Chondrocyte (in vitro differentiated cells): ENCODE data around the gene NUDT1. TPM values are rescaled to one million over a fixed set of nuclear protein-coding genes. Genes with fewer than 3 reads are reported as not detected.

Source experiments
- DNase-seq: peaks from one replicate; pipeline ENCODE4 v3.0.0; 2021; ENCODE audit warnings: mixed read lengths, low spot score
- H3K27ac Mint-ChIP-seq: one replicate; pipeline ENCODE4 v1.8.0; 2021; ENCODE audit warnings: mild to moderate bottlenecking, moderate library complexity, mixed read lengths; ENCODE audit not compliant: unreplicated experiment
- H3K27me3 Mint-ChIP-seq: 2 replicates; pipeline ENCODE4 v1.8.0; 2021; ENCODE audit warnings: low read depth, mixed read lengths
- H3K36me3 Mint-ChIP-seq: 2 replicates; pipeline ENCODE4 v1.8.0; 2021; ENCODE audit warnings: low read depth, mixed read lengths
- H3K4me1 Mint-ChIP-seq: 2 replicates; pipeline ENCODE4 v1.8.0; 2021; ENCODE audit warnings: low read depth, mild to moderate bottlenecking, mixed read lengths
- H3K4me3 Mint-ChIP-seq: one replicate; pipeline ENCODE4 v1.8.0; 2021; ENCODE audit warnings: mild to moderate bottlenecking, moderate library complexity, mixed read lengths; ENCODE audit not compliant: unreplicated experiment
- H3K9me3 Mint-ChIP-seq: 2 replicates; pipeline ENCODE4 v1.8.0; 2021; ENCODE audit warnings: low read depth, mixed read lengths
- total RNA-seq: library from RNA; stranded (reverse); gene quantifications from 3 replicates; pipeline ENCODE4 v1.2.1, GENCODE V29; 2021
- TF ChIP-seq, protein P1 (sequence below): fragments of 200-600 bp; sonication (generic); IDR thresholded peaks from 2 replicates; pipeline ENCODE4 v1.5.0; 2021; ENCODE audit warnings: antibody characterized with exemption, mild to moderate bottlenecking, moderate library complexity

The NUDT1 gene
- total RNA-seq, 1 donor from 2014 or later: 9.5 TPM

GRCh38 chr7:2217716-2218443 lies 24.1 kb upstream of the NUDT1 start:
- no peaks in the 10 kb centered on the region for H3K4me1 Mint-ChIP-seq
- peaks cover 40% of the 10 kb centered on the region for H3K36me3 Mint-ChIP-seq
- no peak for DNase-seq
- TF ChIP-seq, protein P1, sequence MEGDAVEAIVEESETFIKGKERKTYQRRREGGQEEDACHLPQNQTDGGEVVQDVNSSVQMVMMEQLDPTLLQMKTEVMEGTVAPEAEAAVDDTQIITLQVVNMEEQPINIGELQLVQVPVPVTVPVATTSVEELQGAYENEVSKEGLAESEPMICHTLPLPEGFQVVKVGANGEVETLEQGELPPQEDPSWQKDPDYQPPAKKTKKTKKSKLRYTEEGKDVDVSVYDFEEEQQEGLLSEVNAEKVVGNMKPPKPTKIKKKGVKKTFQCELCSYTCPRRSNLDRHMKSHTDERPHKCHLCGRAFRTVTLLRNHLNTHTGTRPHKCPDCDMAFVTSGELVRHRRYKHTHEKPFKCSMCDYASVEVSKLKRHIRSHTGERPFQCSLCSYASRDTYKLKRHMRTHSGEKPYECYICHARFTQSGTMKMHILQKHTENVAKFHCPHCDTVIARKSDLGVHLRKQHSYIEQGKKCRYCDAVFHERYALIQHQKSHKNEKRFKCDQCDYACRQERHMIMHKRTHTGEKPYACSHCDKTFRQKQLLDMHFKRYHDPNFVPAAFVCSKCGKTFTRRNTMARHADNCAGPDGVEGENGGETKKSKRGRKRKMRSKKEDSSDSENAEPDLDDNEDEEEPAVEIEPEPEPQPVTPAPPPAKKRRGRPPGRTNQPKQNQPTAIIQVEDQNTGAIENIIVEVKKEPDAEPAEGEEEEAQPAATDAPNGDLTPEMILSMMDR: no peak
- no peak overlapping the region for H3K4me3 Mint-ChIP-seq
- no peaks in the 10 kb centered on the region for H3K9me3 Mint-ChIP-seq
- H3K27me3 Mint-ChIP-seq: no peaks in the 10 kb centered on the region
- H3K27ac Mint-ChIP-seq: no peak overlapping the region

DNA sequence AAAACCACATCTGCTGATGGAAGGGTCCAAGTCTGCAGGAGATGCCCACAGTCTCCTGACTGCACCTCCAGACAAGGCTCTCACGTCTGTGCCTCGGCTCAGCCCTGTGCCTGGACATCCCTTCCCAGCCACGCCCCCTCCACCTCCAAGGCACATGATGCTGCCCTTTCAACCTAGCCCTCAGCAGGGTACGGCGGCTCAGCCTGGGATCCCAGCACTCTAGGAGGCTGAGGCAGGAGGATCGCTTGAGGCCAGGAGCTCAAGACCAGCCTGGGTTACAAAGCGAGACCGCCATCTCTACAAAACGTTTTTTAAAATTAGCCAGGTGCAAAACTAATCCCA lies 23.6 kb upstream of the NUDT1 start:
- Mint-ChIP-seq H3K9me3 (no peaks in the 10 kb centered on the region), H3K36me3 (peaks cover 38% of the 10 kb centered on the region), H3K27me3 (no peaks in the 10 kb centered on the region), H3K27ac (no peak overlapping the region), H3K4me1 (no peaks in the 10 kb centered on the region), H3K4me3 (no peak overlapping the region)
- TF ChIP-seq, protein P1: no peak
- no peak for DNase-seq

GRCh38 chr7:2219136-2219535 lies 22.9 kb upstream of the NUDT1 start:
- H3K36me3 Mint-ChIP-seq: peaks cover 34% of the 10 kb centered on the region
- H3K27me3 Mint-ChIP-seq: no peaks in the 10 kb centered on the region

GRCh38 chr7:2219606-2220005 lies 22.4 kb upstream of the NUDT1 start:
- no peak overlapping the region for H3K4me3 Mint-ChIP-seq
- H3K9me3 Mint-ChIP-seq: no peaks in the 10 kb centered on the region

More at GRCh38 chr7:2219136-2219535, 22.9 kb upstream of the NUDT1 start:
- TF ChIP-seq, protein P1: no peak
- no peak overlapping the region for H3K27ac Mint-ChIP-seq
- no peak overlapping the region for H3K4me3 Mint-ChIP-seq
- H3K9me3 Mint-ChIP-seq: no peaks in the 10 kb centered on the region
- no peaks in the 10 kb centered on the region for H3K4me1 Mint-ChIP-seq
- DNase-seq: no peak

GRCh38 chr7:2220030-2220429 lies 22.0 kb upstream of the NUDT1 start:
- H3K27me3 Mint-ChIP-seq: no peaks in the 10 kb centered on the region
- no peak overlapping the region for H3K27ac Mint-ChIP-seq
- H3K36me3 Mint-ChIP-seq: peaks cover 33% of the 10 kb centered on the region
- no peak for DNase-seq
- no peaks in the 10 kb centered on the region for H3K4me1 Mint-ChIP-seq
- no peaks in the 10 kb centered on the region for H3K9me3 Mint-ChIP-seq
- no peak overlapping the region for H3K4me3 Mint-ChIP-seq
- TF ChIP-seq, protein P1: no peak

More at GRCh38 chr7:2219606-2220005, 22.4 kb upstream of the NUDT1 start:
- no peaks in the 10 kb centered on the region for H3K27me3 Mint-ChIP-seq
- TF ChIP-seq, protein P1: no peak
- H3K36me3 Mint-ChIP-seq: peaks cover 33% of the 10 kb centered on the region
- no peak for DNase-seq
- no peak overlapping the region for H3K27ac Mint-ChIP-seq
- H3K4me1 Mint-ChIP-seq: no peaks in the 10 kb centered on the region
